ENCODE data around the gene SUPT20H. TPM values are rescaled to one million over a fixed set of nuclear protein-coding genes. Genes with fewer than 3 reads are reported as not detected.
A peak's percentile ranks its signal among the peaks of the same experiment; 100 is the strongest.

SUPT20H gene
- total RNA-seq = 10 to 100 TPM; 31.7 to 82.7 (median 44.0) TPM

DNA sequence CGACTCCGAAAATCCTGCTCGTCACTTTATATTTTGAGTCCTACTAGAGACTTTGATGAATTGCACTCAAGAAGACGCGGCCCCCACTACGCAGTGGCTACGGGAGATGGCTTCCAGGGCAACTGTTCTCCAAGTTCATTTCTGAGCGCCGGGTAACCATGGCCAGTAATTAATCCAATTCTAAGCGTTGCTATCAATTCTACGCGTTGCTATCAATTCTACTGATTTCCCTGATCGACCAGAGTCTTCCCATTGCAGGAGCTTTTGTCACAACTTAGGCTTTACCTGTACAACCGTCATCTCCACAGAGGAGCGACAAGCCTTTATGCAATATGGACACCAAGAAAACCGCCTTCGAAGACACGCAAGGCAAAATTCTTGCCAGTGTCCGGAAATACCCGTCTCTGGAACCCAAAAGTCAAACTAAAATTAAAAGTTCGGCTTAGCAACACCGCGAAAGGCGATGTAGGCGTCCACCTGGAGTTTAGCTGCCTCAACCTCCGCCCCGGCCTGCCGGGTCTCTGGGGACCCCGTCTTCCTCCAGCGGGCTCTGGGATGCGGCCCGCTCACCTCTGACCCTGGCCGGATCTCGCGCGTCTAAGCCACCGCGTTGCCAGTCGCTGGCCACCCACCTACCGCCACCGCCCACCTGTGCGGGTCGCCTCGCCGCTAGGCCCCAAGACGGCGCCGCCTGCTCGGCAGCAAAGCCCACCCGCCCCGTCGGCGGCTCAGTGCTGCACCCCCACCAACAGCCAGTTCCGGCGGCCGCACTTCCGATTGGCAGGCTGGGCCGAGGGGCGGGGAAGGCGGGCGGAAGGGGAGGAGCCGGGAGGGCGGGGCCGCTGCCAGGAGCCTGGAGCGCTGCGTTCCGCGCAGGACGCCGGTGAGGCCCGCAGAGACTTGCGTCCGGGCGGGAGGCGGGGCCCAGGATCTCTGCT lies at the start of gene SUPT20H:
SUPT20H (minus strand) TSS at position 779 of the 938 bp plus-strand sequence. CDS start 8,198 bp downstream, outside the sequence.
- WGBS, 2 donors = 0 to 1% methylated on average over 47 to 57 of the region's 75 CpGs
- Histone ChIP-seq H3K36me3 (peaks cover 0 to 3% (median 0%) of the 10 kb centered on the region in 4 donors), H3K4me3 (peak within 1 kb of the TSS; percentile 79 to 97 (median 89)), H3K27ac (peak within 1 kb of the TSS; percentile 94 to 97 (median 96)), H3K4me1 (peaks cover 15 to 25% (median 16%) of the 10 kb centered on the region in 4 donors), H3K9me3 (no peaks in the 10 kb centered on the region), H3K27me3 (no peaks in the 10 kb centered on the region)
- TF ChIP-seq POLR2A (IDR thresholded peaks at IDR 0.05) (peak in 3 of 4 donors; percentile 80 to 94 (median 91)), EP300 (IDR thresholded peaks at IDR 0.05) (peak in 1 of 4 donors; percentile 37), POLR2AphosphoS5 (IDR thresholded peaks at IDR 0.05) (peak; percentile 94 to 97)
- TF ChIP-seq, protein P1, sequence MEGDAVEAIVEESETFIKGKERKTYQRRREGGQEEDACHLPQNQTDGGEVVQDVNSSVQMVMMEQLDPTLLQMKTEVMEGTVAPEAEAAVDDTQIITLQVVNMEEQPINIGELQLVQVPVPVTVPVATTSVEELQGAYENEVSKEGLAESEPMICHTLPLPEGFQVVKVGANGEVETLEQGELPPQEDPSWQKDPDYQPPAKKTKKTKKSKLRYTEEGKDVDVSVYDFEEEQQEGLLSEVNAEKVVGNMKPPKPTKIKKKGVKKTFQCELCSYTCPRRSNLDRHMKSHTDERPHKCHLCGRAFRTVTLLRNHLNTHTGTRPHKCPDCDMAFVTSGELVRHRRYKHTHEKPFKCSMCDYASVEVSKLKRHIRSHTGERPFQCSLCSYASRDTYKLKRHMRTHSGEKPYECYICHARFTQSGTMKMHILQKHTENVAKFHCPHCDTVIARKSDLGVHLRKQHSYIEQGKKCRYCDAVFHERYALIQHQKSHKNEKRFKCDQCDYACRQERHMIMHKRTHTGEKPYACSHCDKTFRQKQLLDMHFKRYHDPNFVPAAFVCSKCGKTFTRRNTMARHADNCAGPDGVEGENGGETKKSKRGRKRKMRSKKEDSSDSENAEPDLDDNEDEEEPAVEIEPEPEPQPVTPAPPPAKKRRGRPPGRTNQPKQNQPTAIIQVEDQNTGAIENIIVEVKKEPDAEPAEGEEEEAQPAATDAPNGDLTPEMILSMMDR (IDR thresholded peaks at IDR 0.05) = no peak
- ATAC-seq (ENCODE audit: low FRiP score in 2 of 2) (peak; percentile 99 to 100), DNase-seq (peak; percentile 97 to 99)

DNA sequence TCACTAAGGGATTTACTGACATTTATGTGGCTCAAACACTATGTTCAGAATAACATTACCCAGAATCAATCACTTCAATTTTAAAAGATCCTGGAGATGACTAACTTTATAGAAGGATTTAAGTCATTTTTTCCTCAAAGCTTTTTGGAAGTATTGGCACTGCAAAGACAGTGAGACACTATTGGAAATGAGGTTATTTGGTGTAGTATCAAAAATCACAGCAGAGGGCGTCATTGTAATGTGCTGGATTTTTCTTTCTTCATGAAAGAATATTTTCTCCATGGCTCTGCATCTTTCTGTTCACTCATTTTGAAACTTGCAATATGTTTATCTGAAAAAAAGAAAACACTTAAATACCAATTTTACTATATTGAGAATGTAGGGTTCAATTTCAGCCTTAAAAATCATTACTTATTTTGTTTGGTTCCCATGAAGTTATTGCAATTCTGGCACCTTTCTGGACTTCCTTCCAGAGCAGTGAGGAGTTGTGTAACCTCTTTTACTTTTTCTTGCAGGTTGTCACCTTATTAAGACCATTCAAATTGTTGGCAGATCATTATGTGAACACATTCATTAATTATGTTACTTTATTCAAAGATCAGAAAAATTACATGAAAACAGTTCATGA lies 49.7 kb upstream of the SUPT20H start:
- Histone ChIP-seq H3K36me3 (no peaks in the 10 kb centered on the region), H3K27me3 (no peaks in the 10 kb centered on the region), H3K4me3 (no peak overlapping the region), H3K9me3 (no peaks in the 10 kb centered on the region), H3K4me1 (no peaks in the 10 kb centered on the region), H3K27ac (no peak overlapping the region)
- DNase-seq (no peak), ATAC-seq (ENCODE audit: low FRiP score in 2 of 2) (peak in 1 of 2 donors; percentile 71)
- 3 to 6% methylated on average over 1 of the region's 1 CpG for WGBS, 2 donors
- TF ChIP-seq, protein P1 (IDR thresholded peaks at IDR 0.05) = peak in 5 of 6 experiments; percentile 29 to 62 (median 48)
- TF ChIP-seq POLR2A (IDR thresholded peaks at IDR 0.05) = no peak

DNA sequence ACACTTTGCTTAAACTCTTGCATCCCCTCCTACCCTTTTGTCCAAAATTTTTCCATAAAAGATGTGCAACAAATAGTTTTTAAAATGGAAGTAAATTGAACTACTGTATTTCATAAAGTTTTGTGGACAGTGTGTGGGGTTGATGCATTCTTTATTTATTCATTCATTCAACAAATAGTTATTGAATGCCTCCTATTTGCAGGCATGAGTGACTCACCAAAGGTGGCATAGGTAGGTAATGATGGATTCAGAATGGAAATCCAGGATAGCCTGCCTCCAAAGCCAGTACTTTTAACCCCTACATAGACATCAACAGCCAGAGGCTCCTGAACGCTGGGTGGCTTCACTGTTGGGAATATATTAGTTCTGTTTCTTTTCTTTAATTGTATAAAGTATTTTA lies 48.4 kb upstream of the SUPT20H start:
- H3K4me1 ChIP-seq = no peaks in the 10 kb centered on the region
- no peaks in the 10 kb centered on the region for H3K9me3 ChIP-seq
- H3K36me3 ChIP-seq = no peaks in the 10 kb centered on the region
- TF ChIP-seq, protein P1 (IDR thresholded peaks at IDR 0.05) = no peak
- TF ChIP-seq POLR2AphosphoS5 (IDR thresholded peaks at IDR 0.05) (no peak), EP300 (IDR thresholded peaks at IDR 0.05) (no peak), POLR2A (IDR thresholded peaks at IDR 0.05) (no peak)
- H3K27ac ChIP-seq = no peak overlapping the region
- 83 to 96% methylated on average over 1 of the region's 1 CpG for whole genome bisulfite sequencing, 2 donors
- no peak for DNase-seq
- no peaks in the 10 kb centered on the region for H3K27me3 ChIP-seq
- no peak for ATAC-seq (ENCODE audit: low FRiP score in 2 of 2)
- H3K4me3 ChIP-seq = no peak overlapping the region

DNA sequence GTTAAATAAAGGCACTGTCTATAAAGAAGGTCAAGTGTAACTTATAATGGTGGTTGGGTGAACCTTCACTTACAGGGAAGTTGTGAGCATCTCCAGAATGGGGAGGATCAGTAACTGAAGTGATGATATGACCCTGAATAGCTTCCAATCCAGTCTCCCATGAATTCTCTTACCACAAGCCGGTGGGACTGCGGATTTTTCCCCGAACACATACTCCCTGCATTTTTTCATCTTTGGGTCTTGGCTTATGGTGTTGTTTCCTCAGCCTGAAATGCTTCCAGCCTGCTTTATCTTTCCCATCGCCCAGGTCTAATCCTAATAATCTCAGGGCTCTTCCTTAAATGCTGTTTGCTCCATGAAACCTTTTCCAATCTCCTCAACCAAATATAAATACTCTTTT lies 48.0 kb upstream of the SUPT20H start:
- H3K27me3 ChIP-seq = no peaks in the 10 kb centered on the region
- ATAC-seq (ENCODE audit: low FRiP score in 2 of 2) = no peak
- H3K4me1 ChIP-seq = no peaks in the 10 kb centered on the region
- TF ChIP-seq, protein P1 (IDR thresholded peaks at IDR 0.05) = no peak
- no peak for TF ChIP-seq EP300 (IDR thresholded peaks at IDR 0.05)
- TF ChIP-seq POLR2A (IDR thresholded peaks at IDR 0.05) = no peak
- TF ChIP-seq POLR2AphosphoS5 (IDR thresholded peaks at IDR 0.05) = no peak
- no peaks in the 10 kb centered on the region for H3K9me3 ChIP-seq
- no peak overlapping the region for H3K4me3 ChIP-seq
- H3K36me3 ChIP-seq = no peaks in the 10 kb centered on the region
- WGBS, 2 donors = 89 to 93% methylated on average over 4 of the region's 4 CpGs
- no peak for DNase-seq
- H3K27ac ChIP-seq = no peak overlapping the region

Data from upper lobe of left lung (tissue), 6 donors.